NCI-H2196 treated with DMSO at 0.1 percent for 48 hours (cell line): ENCODE measurements around the gene ADAMTS7.
"Not testable (repeated sequence)": the region's sequence is repeated elsewhere in the genome, so short reads cannot be mapped to it uniquely, and the experiment has no call there.

Experiments
- DNase-seq: peaks from one replicate; lab custom pipeline; 2025; ENCODE audit not compliant: unreplicated experiment; lab: John Stamatoyannopoulos, UW

The ADAMTS7 gene

DNA sequence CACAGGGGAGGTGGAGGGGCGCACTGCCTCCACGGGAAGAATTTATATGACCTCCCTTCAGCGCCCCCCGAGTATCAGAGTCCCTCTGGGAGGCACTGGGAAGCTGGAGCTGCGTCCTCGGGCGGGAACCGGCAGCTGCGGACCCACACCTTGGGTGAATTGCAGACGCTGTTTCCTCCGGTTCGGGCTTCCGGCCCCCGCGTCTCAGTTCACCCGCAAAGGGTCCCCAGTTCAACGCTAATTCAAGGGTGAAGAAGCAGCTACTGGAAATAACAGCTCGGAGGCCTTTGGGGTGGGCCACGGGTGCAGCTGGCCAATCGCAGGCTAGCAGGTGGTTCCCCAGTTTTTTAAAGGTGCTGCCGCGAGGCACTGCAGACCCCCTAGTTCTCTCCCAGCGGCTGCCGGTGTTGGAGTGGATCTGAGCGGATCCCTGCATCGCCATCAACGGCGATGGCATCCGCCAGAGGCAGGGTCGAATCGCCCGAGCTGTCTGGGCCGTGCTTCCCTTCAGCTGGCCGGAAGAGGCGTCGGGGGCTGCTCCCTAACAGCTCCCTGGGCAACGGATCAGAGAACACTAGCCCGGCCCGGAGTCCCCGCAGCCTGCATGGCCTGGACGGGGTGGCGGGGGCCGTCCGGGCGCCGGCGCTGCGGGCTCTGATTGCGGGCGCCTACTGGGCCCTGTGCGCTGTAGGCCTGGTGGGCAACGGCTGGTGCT is 19.4 kb upstream of the ADAMTS7 start:
- no peak for DNase-seq

DNA sequence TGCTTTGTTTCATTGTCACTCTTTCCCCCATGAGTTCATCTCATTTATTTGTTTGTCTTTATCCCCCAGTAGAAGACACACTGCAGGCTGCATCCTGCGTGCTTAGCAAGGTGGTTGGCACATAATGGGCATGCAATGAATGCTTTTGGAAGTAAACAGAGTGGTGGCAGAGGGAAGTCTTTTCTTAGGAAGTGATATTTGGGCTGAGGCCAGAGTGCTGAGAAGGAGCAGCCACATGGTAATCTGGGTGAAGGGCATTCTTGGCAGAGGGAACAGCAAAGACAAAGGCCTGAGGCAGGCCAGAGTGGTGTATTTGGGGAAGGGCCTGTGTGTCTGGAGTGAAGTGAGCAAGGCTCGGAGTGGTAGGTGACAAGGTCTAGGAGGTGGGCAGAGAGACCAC is 17.7 kb upstream of the ADAMTS7 start:
- DNase-seq: no peak

DNA sequence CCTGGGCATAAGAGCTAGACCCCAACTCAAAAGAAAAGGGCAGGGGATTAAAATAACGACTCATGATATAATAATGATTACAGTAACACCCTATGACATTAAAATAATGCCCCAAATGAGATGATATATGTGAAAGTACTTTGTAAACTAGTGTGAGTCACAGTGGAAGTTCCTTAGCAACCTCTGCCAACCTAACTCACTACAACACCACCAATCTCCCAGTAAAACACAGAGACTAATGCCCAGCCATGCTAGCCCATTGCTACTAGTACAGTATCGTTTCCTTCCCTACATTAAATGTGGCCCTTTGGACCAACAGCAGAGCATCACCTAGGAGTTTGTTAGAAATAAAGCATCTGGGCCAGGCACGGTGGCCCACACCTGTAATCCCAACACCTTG is 11.2 kb upstream of the ADAMTS7 start:
- DNase-seq: no peak

DNA sequence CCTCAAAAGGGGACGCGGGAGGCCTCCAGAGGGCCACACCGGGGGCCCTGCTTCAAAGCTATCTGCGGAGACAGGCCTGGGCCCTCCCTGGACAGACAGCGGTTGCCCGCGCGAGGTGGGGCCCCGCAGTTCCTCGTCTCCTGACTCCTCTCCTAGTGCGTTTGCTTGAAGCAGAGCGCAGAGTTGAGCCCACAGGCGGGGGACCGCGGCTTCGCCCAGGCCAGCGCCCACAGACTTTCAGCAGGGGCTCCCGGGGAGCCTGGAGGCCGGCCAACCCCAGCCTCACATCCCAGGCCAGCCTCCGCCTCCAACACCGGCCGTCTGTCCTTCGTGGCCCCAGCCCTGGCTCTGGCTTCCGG is 540 bp upstream of the ADAMTS7 start:
- no peak for DNase-seq

DNA sequence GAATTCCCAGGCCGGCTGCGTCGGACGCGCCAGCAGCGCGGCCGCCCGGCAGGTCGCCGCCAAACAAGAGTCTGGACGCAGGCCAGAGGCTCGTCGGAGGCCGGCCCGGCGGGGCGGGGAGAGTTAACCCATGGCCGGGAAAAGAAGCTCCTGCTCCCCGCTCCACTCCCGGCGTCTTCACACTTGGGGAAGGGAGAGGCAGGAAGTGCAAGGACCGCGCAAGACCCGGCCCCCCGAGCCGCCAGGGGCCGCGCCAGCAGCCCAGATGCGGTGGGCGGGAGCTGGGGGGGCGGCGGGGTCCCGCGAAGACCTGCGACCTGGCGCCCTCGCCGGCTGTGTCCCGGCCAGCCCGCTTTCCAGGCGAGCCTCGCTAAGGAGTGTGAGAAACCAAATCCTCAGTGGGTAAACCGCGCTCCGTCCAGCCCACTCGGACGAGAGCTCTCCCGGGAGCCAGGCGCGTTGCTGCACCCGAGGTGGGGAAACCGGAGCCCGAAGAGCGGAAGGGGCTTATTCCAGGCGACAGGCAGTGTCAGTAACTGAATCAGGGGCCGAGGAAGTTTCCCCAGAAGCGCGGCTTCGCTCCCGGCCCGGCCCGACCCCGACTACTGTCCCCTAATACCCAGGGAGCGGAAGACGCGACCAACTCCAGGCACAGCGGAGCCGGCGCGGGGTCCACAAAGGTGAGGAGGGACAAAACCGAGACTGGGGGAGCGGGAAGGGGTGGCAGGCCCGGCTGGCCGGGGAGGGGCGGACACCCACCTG is 721 bp downstream of the ADAMTS7 start:
- no peak for DNase-seq

DNA sequence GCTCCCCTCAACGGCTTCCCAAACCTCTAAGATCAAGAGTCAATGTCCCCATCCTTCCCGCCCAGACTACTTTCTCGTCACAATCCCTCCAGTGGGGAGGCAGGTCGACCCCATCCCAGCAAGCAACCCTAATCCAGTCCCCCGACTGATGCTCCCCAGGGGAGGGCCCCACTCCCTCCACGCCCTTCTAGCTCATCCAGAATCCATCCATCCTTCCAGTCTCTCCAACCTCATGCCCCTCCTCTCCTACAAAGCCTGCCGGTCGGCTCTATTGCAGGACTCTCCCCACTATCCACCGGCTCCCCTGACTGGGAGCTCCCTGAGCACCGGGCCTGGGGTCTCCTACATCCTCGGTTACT is 1.3 kb downstream of the ADAMTS7 start:
- no peak for DNase-seq

DNA sequence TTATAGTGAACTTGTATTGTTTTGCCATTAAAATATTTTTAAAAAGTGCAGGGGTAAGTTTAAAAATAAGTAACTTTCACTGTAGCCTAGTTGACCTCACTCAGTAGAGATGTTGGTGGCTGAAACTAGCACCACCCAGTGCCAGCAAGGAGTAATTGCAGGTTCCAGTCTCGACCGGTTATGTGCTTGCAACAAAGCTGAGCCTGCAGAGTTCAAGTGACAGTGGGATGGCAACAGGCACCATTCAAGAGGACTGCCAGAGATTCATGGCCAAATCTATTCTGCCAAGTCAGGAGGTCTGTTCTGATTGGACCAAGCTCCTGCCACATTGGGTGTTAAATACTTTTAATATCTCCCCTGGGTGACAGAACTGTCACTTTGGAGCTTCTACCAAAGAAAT is 2.7 kb downstream of the ADAMTS7 start:
- DNase-seq: no peak

DNA sequence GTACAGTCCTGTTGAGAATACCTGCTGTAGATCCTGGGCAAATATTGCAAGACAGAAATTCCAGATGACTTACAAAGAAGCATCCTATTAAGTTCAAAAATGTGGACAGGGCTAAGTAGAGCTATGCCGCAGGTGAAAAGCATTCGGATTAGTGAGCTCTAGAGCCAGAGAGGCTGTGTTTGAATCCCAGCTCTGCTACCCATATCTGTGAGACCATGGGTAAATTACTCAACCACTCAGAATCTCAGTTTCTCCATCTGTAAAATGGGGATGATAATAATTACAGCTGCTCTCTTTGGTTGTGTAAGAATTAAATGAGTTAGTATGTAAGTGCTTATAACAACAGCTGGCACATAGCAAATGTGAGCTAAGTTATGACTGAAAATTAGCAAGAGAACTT is 3.9 kb downstream of the ADAMTS7 start:
- DNase-seq: no peak

DNA sequence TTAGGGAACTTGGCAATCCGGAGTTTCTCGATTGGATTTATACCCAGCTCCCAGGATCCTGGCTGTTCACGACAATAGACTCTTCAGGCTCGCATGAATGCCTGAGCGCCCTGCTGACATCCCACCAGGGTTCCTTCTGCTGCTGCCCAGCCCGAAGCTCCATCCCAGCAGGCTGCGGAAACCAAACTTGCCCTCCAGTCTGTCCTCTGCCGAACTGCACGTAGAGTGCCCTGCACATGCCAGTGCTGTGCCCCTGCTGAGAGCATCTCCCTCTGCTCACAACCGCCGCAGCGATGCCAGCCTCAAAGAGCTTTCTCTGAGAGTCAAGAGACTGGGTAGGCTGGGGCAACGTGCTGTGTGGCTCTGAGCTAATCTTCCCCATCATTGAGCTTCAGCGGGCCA is 6.9 kb downstream of the ADAMTS7 start:
- no peak for DNase-seq

DNA sequence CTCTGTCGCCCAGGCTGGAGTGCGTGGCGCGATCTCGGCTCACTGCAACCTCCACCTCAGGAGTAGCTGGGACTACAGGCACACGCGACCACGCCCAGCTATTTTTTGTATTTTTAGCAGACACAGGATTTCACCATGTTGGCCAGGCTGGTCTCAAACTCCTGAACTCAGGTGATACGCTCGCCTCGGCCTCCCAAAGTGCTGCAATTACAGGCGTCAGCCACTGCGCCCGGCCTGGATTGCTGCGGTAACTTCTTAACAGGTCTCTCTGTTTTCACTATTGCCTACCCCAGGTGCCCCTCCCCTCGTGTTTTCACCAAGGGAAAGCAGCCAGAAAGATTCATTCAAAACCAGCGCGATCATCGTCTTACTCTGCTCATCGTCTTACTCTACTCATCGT is 10.5 kb downstream of the ADAMTS7 start:
- no peak for DNase-seq

DNA sequence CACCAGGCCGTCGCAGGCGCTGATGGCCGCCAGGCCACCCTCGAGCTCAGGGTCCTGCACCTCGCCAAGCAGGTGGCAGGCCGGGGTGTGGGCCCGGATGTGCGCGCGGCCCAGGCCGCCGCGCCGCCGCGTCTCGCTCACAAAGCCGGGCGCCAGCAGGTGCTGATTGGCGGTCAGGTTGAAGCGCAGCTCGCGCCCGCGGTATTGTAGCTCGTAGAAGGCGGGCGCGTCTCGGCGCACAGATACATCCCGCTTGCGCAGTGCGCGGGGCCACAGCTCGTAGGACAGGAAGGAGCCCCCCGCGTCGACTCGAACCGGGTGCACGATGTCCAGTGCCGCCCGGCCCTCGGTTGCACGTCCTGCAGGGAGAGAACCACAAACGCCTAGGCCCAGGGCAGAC is 11.1 kb downstream of the ADAMTS7 start:
- DNase-seq: no peak

DNA sequence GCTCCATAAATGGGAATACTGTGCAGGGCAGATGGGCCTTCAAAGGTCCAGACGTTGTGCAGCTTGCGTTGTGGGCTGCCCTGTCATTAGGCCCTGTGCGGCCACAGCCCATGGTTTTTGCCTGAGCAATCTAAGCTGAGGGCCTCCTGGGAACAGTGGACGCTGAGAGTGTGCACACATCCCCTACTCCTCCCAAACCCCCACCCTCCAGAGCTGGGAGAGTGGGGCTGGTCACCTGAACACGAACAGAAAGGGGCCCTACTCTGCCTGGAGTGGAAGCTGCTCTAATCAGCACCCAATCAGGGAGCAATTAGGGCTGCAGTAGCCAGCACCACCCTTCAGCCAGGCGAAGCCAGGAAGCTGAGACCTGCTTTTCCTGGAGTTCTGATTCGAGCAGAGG is 12.2 kb downstream of the ADAMTS7 start:
- not testable (repeated sequence) for DNase-seq

DNA sequence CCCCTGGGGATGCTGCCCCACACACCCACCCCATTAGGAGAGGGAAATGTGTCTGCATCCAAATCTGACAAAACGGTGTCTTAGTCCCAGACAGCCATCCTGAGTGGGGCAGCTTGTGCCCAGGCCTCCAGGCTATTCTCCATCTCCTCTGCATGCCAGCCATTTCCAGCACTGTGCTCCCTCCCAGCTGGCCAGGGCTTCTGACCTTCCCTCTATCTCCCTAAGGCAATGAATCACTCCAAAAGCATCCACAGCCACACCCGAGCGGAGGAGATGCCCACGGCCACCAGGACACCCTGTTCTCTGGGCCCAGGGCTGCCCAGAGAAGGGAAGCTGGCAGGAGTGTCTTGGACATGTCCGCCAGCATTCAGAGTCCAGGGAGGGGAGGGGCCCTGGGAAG is 12.9 kb downstream of the ADAMTS7 start:
- DNase-seq: not testable (repeated sequence)

DNA sequence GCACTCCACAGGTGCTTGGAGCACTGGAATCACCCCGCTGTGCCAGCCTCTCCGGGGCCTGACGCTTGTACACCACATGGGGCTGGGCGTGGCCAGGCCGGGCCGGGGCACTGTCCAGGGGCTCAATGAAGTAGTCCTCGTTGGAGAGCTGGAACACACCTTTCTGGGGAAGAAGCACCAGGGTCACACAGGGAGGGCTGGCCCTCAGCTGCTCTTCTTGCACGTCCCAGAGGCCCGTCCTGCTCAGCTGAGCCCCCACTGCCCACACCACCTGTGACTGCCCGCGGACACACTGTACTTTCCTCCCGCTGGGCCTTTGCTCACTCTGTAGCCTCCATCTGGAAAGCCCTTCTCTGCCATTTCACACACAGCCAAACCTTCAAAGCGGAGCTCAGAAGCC is 13.3 kb downstream of the ADAMTS7 start:
- DNase-seq: no peak

DNA sequence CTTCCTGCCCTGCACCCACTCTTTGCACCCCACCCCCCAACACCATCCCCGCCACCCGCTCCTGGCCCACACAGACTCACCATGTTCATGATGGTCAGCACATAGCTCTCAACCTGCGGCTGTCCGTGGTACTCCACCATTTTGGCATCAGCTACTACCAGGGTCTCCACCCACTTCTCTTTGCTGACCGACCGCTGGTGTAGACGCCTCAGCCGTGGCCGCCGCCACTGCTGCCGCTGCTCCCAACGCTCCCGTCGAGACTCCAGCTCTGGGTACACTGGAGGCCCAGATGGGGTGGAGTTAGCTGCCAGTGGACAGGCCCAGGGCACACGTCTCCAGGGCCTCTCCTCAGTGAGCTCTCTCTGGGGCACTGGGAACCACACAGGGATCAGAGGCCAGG is 14.8 kb downstream of the ADAMTS7 start:
- no peak for DNase-seq

DNA sequence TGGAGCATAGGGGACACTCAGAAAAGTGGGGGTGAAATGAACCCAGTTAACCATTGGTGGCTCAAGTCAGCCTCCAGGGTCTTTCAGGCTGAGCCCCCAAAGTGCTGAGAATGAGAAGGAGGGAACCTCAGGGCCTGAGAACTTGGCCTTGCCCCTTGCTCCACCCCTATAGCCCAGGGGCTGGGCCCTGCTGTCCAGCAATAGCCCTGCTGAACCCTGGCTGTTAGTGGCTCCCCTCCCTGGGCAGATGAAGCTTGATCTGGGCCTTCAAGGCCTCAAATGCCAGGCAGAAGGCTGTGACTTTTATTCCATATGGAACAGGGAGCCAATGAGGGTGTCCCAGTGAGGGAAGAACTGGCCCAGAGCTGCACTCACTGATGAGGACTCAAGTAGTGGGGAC is 16.2 kb downstream of the ADAMTS7 start:
- no peak for DNase-seq

DNA sequence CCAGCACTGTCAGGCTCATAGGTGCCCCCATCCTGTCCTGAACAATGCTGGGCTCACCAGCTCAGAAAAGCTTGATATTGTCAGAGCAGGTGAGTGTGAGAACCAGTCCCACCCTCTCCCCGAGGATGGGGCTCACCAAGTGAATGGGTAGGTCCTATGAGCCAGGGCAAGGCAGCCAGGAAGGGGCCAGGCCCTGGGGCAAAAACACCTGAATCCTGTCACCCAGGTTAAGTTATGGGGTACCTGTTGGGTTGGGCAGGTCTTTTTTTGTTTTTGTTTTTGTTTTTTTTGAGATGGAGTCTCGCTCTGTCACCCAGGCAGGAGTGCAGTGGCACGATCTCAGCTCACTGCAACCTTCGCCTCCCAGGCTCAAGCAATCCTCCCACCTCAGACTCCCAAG is 16.8 kb downstream of the ADAMTS7 start:
- DNase-seq: not testable (repeated sequence)

DNA sequence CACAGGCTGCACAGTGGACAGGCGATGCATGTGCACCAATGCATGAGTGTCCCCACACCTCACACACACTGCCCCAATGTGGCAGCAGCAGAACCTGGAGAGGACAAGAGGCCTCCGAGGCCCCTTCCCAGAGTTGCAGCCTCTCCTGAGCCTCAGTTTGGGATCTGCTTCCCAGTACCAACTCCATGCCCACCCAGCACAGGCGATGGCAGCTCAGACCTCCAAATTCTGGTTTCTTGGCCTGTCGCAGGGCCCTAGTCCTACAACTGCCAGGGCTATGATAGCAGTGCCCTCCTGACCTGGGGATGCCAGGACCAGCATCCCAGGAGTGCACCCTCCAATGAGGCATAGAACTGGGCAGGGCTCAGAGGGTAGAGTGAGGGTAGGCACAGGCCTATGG is 19.9 kb downstream of the ADAMTS7 start:
- no peak for DNase-seq

DNA sequence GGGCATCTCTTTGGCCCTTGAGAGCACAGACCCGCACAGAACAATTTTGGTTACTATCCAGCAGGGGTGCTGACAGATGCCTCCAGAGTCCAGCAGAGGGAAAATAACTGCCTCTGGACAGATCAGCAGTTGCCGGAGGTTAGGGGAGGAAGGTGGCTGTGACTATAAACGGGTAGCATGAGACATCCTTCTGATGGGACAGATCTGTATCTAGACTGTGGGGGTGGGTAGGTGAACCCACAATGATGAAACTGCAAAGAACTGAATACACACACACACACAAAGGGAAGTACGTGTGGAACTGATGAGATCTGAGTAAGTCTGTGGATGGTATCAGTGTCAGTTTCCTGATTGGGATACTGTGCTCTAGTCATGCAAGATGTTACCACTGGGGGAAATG is 21.2 kb downstream of the ADAMTS7 start:
- no peak for DNase-seq

DNA sequence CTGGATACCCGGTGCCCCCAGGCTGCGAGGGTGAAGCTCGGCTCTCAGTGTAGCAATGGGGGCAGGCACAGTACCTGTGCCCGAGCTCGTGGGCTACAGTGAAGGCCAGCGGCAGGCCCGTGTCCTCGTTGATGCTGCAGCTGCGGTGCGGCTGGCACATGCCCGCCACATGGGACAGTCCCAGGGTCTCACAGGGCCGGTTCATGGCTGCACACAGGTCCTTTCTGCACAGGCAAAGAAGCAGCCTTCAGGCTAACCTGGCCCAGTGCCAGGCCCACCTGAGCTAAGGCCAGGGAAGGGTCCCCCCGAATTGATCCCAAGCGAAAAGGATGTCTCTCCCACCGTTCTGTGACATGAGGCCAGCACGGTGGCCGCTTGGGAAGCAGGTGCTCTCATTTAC is 21.6 kb downstream of the ADAMTS7 start:
- no peak for DNase-seq

DNA sequence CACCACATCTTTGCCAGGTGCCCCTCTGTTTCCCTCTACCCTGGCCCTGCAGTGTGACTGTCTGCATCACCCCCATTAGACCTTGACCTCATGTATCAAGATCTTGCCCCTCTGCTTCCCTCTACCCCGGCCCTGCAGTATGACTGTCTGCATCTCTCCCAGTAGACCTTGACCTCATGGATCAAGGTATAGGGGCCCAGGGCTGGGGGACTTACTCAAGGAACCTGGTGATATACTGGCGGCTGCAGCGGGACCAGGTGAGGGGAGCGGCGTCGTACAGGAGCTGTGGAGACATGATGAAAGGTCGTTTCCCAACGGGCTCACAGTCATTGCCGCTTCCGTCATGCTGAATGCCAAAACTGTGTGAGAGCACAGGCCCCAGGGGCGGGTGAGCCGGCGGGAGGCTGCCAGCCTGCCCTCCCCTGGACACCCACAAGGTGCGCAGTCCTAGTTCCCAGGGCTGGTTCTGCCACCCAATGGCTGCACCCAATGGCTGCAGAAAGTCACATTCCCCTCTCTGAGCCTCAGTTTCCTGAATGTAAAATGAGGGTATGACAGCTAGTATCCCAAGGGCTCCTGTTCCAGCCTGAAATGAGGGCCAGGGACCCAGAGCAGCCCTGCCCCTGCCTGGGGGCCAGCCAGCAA is 23.1 kb downstream of the ADAMTS7 start:
- no peak for DNase-seq

DNA sequence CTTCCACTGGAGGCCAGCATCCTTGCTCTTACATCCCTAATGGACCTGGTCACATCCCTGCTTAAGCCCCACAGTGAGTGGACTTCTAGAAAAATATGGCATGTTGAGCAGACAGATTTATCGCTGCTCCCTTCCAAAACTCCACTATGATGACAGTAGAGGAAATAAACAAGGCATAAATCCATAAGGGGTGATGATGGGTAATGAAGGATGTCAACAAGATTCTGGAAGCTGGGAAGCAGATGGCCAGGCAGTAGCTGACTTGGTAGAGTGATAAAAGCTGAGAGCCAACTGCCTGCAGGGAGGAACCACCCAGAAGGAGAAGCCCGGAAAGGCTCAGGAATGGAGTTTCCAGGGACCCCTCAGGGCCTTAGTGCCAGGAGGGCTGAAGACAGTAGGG is 28.9 kb downstream of the ADAMTS7 start:
- DNase-seq: not testable (repeated sequence)
